ENCODE data around the gene CER1. TPM values are rescaled to one million over a fixed set of nuclear protein-coding genes. Genes with fewer than 3 reads are reported as not detected.
A peak's percentile ranks its signal among the peaks of the same experiment; 100 is the strongest.

The CER1 gene
- total and polyA plus RNA-seq, 10 of the 15 experiments (the other 5 are each of a cell fraction or from before 2014, with no cell fraction given) = not detected

DNA sequence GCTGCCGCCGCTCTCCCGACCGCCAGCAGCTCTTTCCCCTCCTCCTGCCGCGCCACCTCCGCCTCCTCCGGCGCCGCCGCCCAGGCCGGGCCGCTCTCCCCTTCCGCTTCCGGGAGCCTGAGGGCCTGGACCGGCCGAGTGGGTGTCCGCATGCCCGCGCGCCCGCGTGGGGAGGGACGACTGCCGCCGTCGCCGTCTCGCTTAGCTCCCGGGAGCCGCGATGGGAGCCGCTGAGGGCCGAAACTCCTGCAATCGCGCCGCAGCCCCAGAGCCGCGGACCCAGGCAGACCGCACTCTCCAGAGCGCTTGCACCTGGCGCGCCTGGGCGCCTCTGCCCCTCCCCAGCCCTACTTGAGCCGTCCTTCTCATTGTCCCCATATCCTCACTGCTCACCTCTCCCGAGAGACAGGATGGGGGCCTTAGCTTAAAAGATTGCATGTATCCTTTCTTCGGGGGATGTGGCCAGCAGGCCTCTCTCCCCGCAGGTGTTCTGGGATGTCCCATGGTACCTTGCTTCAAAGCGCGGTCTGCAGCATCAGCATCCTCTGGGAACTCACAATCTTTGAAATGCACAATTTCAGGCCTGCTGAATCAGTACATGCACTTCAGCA lies 29.2 kb downstream of the CER1 start, which contains the start of gene ZDHHC21 (continued):
- TF ChIP-seq NFXL1 (IDR thresholded peaks at IDR 0.05; ENCODE audit: borderline replicate concordance) = no peak
- TF ChIP-seq TBL1XR1 (IDR thresholded peaks at IDR 0.05; ENCODE audit: low read depth, low read length) = no peak
- TF ChIP-seq SMAD1 (IDR thresholded peaks at IDR 0.05; ENCODE audit: low read depth, partially characterized antibody) = no peak
- TF ChIP-seq ZNF207 (IDR thresholded peaks at IDR 0.05; ENCODE audit: borderline replicate concordance) = peak; percentile 74; the same call in 1 of the 2 replicates
- TF ChIP-seq ZBED1 (IDR thresholded peaks at IDR 0.05; ENCODE audit: borderline replicate concordance) = no peak
- TF ChIP-seq PML (IDR thresholded peaks at IDR 0.05; ENCODE audit: low read length) = no peak
- TF ChIP-seq MXI1 (IDR thresholded peaks at IDR 0.05; ENCODE audit: low read depth, low read length) = peak; percentile 19
- TF ChIP-seq, protein P1, sequence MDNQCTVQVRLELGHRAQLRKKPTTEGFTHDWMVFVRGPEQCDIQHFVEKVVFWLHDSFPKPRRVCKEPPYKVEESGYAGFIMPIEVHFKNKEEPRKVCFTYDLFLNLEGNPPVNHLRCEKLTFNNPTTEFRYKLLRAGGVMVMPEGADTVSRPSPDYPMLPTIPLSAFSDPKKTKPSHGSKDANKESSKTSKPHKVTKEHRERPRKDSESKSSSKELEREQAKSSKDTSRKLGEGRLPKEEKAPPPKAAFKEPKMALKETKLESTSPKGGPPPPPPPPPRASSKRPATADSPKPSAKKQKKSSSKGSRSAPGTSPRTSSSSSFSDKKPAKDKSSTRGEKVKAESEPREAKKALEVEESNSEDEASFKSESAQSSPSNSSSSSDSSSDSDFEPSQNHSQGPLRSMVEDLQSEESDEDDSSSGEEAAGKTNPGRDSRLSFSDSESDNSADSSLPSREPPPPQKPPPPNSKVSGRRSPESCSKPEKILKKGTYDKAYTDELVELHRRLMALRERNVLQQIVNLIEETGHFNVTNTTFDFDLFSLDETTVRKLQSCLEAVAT (IDR thresholded peaks at IDR 0.05) = no peak
- no peak for TF ChIP-seq NFIC (IDR thresholded peaks at IDR 0.05; ENCODE audit: low read depth, low read length)
- TF ChIP-seq BRCA1 (IDR thresholded peaks at IDR 0.05; ENCODE audit: low read depth, low read length) = no peak
- TF ChIP-seq, protein P2, sequence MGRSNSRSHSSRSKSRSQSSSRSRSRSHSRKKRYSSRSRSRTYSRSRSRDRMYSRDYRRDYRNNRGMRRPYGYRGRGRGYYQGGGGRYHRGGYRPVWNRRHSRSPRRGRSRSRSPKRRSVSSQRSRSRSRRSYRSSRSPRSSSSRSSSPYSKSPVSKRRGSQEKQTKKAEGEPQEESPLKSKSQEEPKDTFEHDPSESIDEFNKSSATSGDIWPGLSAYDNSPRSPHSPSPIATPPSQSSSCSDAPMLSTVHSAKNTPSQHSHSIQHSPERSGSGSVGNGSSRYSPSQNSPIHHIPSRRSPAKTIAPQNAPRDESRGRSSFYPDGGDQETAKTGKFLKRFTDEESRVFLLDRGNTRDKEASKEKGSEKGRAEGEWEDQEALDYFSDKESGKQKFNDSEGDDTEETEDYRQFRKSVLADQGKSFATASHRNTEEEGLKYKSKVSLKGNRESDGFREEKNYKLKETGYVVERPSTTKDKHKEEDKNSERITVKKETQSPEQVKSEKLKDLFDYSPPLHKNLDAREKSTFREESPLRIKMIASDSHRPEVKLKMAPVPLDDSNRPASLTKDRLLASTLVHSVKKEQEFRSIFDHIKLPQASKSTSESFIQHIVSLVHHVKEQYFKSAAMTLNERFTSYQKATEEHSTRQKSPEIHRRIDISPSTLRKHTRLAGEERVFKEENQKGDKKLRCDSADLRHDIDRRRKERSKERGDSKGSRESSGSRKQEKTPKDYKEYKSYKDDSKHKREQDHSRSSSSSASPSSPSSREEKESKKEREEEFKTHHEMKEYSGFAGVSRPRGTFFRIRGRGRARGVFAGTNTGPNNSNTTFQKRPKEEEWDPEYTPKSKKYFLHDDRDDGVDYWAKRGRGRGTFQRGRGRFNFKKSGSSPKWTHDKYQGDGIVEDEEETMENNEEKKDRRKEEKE (IDR thresholded peaks at IDR 0.05) = no peak
- TF ChIP-seq PAX8 (IDR thresholded peaks at IDR 0.05) = no peak
- TF ChIP-seq WRNIP1 (IDR thresholded peaks at IDR 0.05; ENCODE audit: borderline replicate concordance, low read depth, low read length) = no peak
- TF ChIP-seq SIN3A (IDR thresholded peaks at IDR 0.05; ENCODE audit: low read depth, low read length) = no peak
- TF ChIP-seq, protein P3, sequence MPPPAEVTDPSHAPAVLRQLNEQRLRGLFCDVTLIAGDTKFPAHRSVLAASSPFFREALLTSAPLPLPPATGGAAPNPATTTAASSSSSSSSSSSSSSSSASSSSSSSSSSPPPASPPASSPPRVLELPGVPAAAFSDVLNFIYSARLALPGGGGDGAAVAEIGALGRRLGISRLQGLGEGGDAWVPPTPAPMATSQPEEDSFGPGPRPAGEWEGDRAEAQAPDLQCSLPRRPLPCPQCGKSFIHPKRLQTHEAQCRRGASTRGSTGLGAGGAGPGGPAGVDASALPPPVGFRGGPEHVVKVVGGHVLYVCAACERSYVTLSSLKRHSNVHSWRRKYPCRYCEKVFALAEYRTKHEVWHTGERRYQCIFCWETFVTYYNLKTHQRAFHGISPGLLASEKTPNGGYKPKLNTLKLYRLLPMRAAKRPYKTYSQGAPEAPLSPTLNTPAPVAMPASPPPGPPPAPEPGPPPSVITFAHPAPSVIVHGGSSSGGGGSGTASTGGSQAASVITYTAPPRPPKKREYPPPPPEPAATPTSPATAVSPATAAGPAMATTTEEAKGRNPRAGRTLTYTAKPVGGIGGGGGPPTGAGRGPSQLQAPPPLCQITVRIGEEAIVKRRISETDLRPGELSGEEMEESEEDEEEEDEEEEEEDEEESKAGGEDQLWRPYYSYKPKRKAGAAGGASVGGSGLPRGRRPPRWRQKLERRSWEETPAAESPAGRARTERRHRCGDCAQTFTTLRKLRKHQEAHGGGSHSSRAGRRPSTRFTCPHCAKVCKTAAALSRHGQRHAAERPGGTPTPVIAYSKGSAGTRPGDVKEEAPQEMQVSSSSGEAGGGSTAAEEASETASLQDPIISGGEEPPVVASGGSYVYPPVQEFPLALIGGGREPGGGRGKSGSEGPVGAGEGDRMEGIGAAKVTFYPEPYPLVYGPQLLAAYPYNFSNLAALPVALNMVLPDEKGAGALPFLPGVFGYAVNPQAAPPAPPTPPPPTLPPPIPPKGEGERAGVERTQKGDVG (CRISPR knock-in tag; IDR thresholded peaks at IDR 0.05) = no peak
- no peak for TF ChIP-seq IRF4 (IDR thresholded peaks at IDR 0.05; ENCODE audit: low read depth, low read length)
- no peak for TF ChIP-seq SMC3 (IDR thresholded peaks at IDR 0.05; ENCODE audit: borderline replicate concordance, low read length)
- TF ChIP-seq TAF1 (IDR thresholded peaks at IDR 0.05; ENCODE audit: borderline replicate concordance, low read depth, low read length) = 0 out of 2 replicates have a peak, but pooled peaks have one; percentile 36
- no peak for TF ChIP-seq CHD1 (IDR thresholded peaks at IDR 0.05; ENCODE audit: low read depth, low read length)
- no peak for TF ChIP-seq ZNF24 (IDR thresholded peaks at IDR 0.05)
- TF ChIP-seq, protein P4, sequence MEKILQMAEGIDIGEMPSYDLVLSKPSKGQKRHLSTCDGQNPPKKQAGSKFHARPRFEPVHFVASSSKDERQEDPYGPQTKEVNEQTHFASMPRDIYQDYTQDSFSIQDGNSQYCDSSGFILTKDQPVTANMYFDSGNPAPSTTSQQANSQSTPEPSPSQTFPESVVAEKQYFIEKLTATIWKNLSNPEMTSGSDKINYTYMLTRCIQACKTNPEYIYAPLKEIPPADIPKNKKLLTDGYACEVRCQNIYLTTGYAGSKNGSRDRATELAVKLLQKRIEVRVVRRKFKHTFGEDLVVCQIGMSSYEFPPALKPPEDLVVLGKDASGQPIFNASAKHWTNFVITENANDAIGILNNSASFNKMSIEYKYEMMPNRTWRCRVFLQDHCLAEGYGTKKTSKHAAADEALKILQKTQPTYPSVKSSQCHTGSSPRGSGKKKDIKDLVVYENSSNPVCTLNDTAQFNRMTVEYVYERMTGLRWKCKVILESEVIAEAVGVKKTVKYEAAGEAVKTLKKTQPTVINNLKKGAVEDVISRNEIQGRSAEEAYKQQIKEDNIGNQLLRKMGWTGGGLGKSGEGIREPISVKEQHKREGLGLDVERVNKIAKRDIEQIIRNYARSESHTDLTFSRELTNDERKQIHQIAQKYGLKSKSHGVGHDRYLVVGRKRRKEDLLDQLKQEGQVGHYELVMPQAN (conservative IDR thresholded peaks at IDR 0.05) = 0 out of 2 replicates have a peak, but pooled peaks have one; percentile 16
- TF ChIP-seq TCF3 (IDR thresholded peaks at IDR 0.05; ENCODE audit: borderline replicate concordance, insufficient read depth, low read depth, low read length) = 0 out of 2 replicates have a peak, but pooled peaks have one; percentile 40

Data from GM12878 (cell line).